HCT116 (cell line): Measurements from ENCODE around the gene KCTD19. TPM values are rescaled to one million over a fixed set of nuclear protein-coding genes. Genes with fewer than 3 reads are reported as not detected.

ENCODE experiments used
- ATAC-seq: fragments of 200-7000 bp; cut with Tn5 transposase; 2 replicates; pipeline ENCODE4 v1.9.1; 2020; ENCODE audit warnings: mild to moderate bottlenecking, moderate library complexity
- BruUV-seq: library from RNA; stranded (reverse); fragments of 400-500 nt; replicated peaks from 2 replicates; lab custom pipeline; 2021; lab: Mats Ljungman, UMichigan
- CTCF ChIA-PET: fragments of 300-600 bp; sonication (Branson Sonifier 250); formaldehyde crosslinking; loops from one replicate; lab custom pipeline; 2021; ENCODE audit warnings: antibody characterized with exemption; lab: Charles Lee
- POLR2A ChIA-PET: fragments of 300-600, 350-600 bp; sonication (Branson Sonifier 250); formaldehyde crosslinking; loops from one replicate; lab custom pipeline; 2021; ENCODE audit warnings: antibody characterized with exemption; lab: Charles Lee
- RAD21 ChIA-PET, 2 experiments: fragments of 300-600 bp; sonication (Branson Sonifier 250); formaldehyde crosslinking; loops; one replicate each; lab custom pipeline; 2023; ENCODE audit warnings: low total read pairs in 2 of 2; ENCODE audit not compliant: uncharacterized antibody in 2 of 2, unreplicated experiment in 2 of 2, low non-redundant PET in 1 of 2; lab: Charles Lee
- DNase-seq: peaks from one replicate; pipeline ENCODE4 v3.0.0-alpha.2; 2010; ENCODE audit warnings: low read depth, low spot score
- H2AFZ ChIP-seq: fragments of 200-600 bp; shearing (Covaris generic), sonication (generic); 2 replicates; pipeline ENCODE4 v1.6.1; 2017; ENCODE audit warnings: low read depth, mixed run types, mixed read lengths, antibody characterized with exemption, low read length; ENCODE audit not compliant: poor library complexity, severe bottlenecking
- H3K27ac ChIP-seq: 2 replicates; pipeline ENCODE4 v1.5.1; 2012; ENCODE audit warnings: low read depth, low read length
- H3K27me3 ChIP-seq: fragments of 200-600 bp; sonication (generic); 2 replicates; pipeline ENCODE4 v1.6.1; 2016; ENCODE audit warnings: mixed run types, low read length, mixed read lengths; ENCODE audit not compliant: insufficient read depth
- H3K36me3 ChIP-seq, 2 experiments: fragments of 200-500 bp in 1 of 2; fragments of 200-600 bp in 1 of 2; sonication (Bioruptor generic) in 1 of 2; sonication (generic) in 1 of 2; 2 replicates each; pipeline versions ENCODE4 v1.5.1 to v1.6.1; 2014 to 2016; ENCODE audit warnings: low read length in 2 of 2, inconsistent platforms in 1 of 2, mixed read lengths in 1 of 2, mixed run types in 1 of 2; ENCODE audit not compliant: insufficient read depth in 2 of 2, control insufficient read depth in 1 of 2
- H3K4me1 ChIP-seq, 2 experiments: fragments of 200-600 bp in 1 of 2; sonication (generic) in 1 of 2; 2 replicates each; pipeline versions ENCODE4 v1.5.1 to v1.6.1; 2012 to 2017; ENCODE audit warnings: low read length in 2 of 2, inconsistent platforms in 1 of 2, mild to moderate bottlenecking in 1 of 2, mixed read lengths in 1 of 2, mixed run types in 1 of 2, moderate library complexity in 1 of 2; ENCODE audit not compliant: insufficient read depth in 2 of 2, control insufficient read depth in 1 of 2
- H3K4me2 ChIP-seq: fragments of 200-600 bp; sonication (generic); 2 replicates; pipeline ENCODE4 v1.6.1; 2017; ENCODE audit warnings: mixed run types, low read length, mixed read lengths
- H3K4me3 ChIP-seq, 2 experiments: fragments of 200-600 bp in 1 of 2; sonication (generic) in 1 of 2; replicated peaks in 1 of 2; 2 replicates each; pipeline ENCODE4 v1.5.1; 2011 to 2016; ENCODE audit warnings: low read length in 2 of 2, control low read depth in 1 of 2, low read depth in 1 of 2, mild to moderate bottlenecking in 1 of 2, mixed read lengths in 1 of 2, mixed run types in 1 of 2
- H3K79me2 ChIP-seq: fragments of 200-600 bp; sonication (generic); 2 replicates; pipeline ENCODE4 v1.6.1; 2017; ENCODE audit warnings: mild to moderate bottlenecking, mixed run types, low read length, moderate library complexity, mixed read lengths; ENCODE audit not compliant: insufficient read depth
- H3K9ac ChIP-seq: fragments of 200-600 bp; sonication (generic); 2 replicates; pipeline ENCODE4 v1.6.1; 2016; ENCODE audit warnings: low read length, mixed read lengths
- H3K9me2 ChIP-seq: fragments of 200-600 bp; sonication (generic), shearing (Covaris generic); 2 replicates; pipeline ENCODE4 v1.6.1; 2017; ENCODE audit warnings: mixed run types, mild to moderate bottlenecking, moderate library complexity; ENCODE audit not compliant: insufficient read depth
- H3K9me3 ChIP-seq, 2 experiments: fragments of 200-500 bp in 1 of 2; fragments of 200-600 bp in 1 of 2; sonication (Bioruptor generic) in 1 of 2; sonication (generic) in 1 of 2; 2 replicates each; pipeline ENCODE4 v1.6.1; 2014 to 2017; ENCODE audit warnings: low read length in 2 of 2, mixed read lengths in 2 of 2, inconsistent platforms in 1 of 2, low read depth in 1 of 2, mild to moderate bottlenecking in 1 of 2, mixed run types in 1 of 2, moderate library complexity in 1 of 2; ENCODE audit not compliant: control insufficient read depth in 1 of 2, insufficient read depth in 1 of 2
- H4K20me1 ChIP-seq: fragments of 200-600 bp; sonication (generic), shearing (Covaris generic); 2 replicates; pipeline ENCODE4 v1.6.1; 2017; ENCODE audit warnings: mixed run types, mild to moderate bottlenecking, moderate library complexity; ENCODE audit not compliant: insufficient read depth
- ATF3 ChIP-seq: IDR thresholded peaks from 2 replicates; pipeline ENCODE4 v1.6.1; 2012
- CBX3 ChIP-seq: IDR thresholded peaks from 2 replicates; pipeline ENCODE4 v1.6.1; 2012; ENCODE audit warnings: low read depth
- CEBPB ChIP-seq: IDR thresholded peaks from 2 replicates; pipeline ENCODE4 v1.6.1; 2012; ENCODE audit warnings: low read depth
- CTCF ChIP-seq, 3 experiments: fragments of 200-600 bp in 1 of 3; sonication (generic) in 1 of 3; IDR thresholded peaks in 2 of 3; conservative IDR thresholded peaks in 1 of 3; 2 replicates each; pipeline ENCODE4 v1.5.1; 2012 to 2017; ENCODE audit warnings: low read depth in 2 of 3, low read length in 2 of 3, antibody characterized with exemption in 1 of 3, borderline replicate concordance in 1 of 3, control low read depth in 1 of 3, mild to moderate bottlenecking in 1 of 3, mixed read lengths in 1 of 3, mixed run types in 1 of 3, moderate library complexity in 1 of 3; ENCODE audit not compliant: insufficient read depth in 1 of 3
- ELF1 ChIP-seq: IDR thresholded peaks from 2 replicates; pipeline ENCODE4 v1.6.1; 2012; ENCODE audit warnings: low read depth, borderline replicate concordance
- EZH2 ChIP-seq: fragments of 200-600 bp; sonication (generic); IDR thresholded peaks from 2 replicates; pipeline ENCODE4 v1.6.1; 2017; ENCODE audit warnings: antibody characterized with exemption, mixed run types
- EZH2phosphoT487 ChIP-seq: fragments of 200-600 bp; IDR thresholded peaks from 2 replicates; pipeline ENCODE4 v1.6.1; 2018; ENCODE audit warnings: antibody characterized with exemption, borderline replicate concordance
- MAX ChIP-seq: IDR thresholded peaks from 2 replicates; pipeline ENCODE4 v1.6.1; 2012
- POLR2A ChIP-seq: IDR thresholded peaks from 2 replicates; pipeline ENCODE4 v1.7.0; 2011; ENCODE audit warnings: borderline replicate concordance; ENCODE audit not compliant: insufficient read depth, insufficient read length; ENCODE audit errors: extremely low read depth
- POLR2AphosphoS5 ChIP-seq: IDR thresholded peaks from 2 replicates; pipeline ENCODE4 v1.6.1; 2011; ENCODE audit warnings: mild to moderate bottlenecking, low read depth, low read length, moderate library complexity
- RAD21 ChIP-seq: IDR thresholded peaks from 2 replicates; pipeline ENCODE4 v1.6.1; 2012; ENCODE audit warnings: low read depth, mild to moderate bottlenecking
- REST ChIP-seq: IDR thresholded peaks from 2 replicates; pipeline ENCODE4 v1.6.1; 2012; ENCODE audit warnings: low read depth
- SIN3A ChIP-seq: IDR thresholded peaks from 2 replicates; pipeline ENCODE4 v1.6.1; 2012; ENCODE audit warnings: low read depth
- SP1 ChIP-seq: IDR thresholded peaks from 2 replicates; pipeline ENCODE4 v1.6.1; 2012; ENCODE audit warnings: low read depth
- SRF ChIP-seq: IDR thresholded peaks from 2 replicates; pipeline ENCODE4 v1.6.1; 2012; ENCODE audit warnings: low read depth
- TCF7L2 ChIP-seq: IDR thresholded peaks from 2 replicates; pipeline ENCODE4 v1.7.0; 2011; ENCODE audit warnings: borderline replicate concordance, inconsistent platforms; ENCODE audit not compliant: insufficient read depth, insufficient read length; ENCODE audit errors: extremely low read depth
- YY1 ChIP-seq: IDR thresholded peaks from 2 replicates; pipeline ENCODE4 v1.6.1; 2011; ENCODE audit warnings: low read length, low read depth, moderate library complexity, mild to moderate bottlenecking; ENCODE audit not compliant: insufficient replicate concordance; ENCODE audit errors: extremely low read depth
- ZBTB33 ChIP-seq: IDR thresholded peaks from 2 replicates; pipeline ENCODE4 v1.6.1; 2011; ENCODE audit warnings: mild to moderate bottlenecking, low read length, moderate library complexity; ENCODE audit not compliant: insufficient replicate concordance; ENCODE audit errors: extremely low read depth
- ZFX ChIP-seq: fragments of 450-650 bp; IDR thresholded peaks from 2 replicates; pipeline ENCODE4 v1.6.1; 2017
- ZNF274 ChIP-seq: fragments of 200-500 bp; sonication (Bioruptor generic); IDR thresholded peaks from 2 replicates; pipeline ENCODE4 v1.6.1; 2014; ENCODE audit warnings: mild to moderate bottlenecking, low read depth, low read length, inconsistent platforms
- intact Hi-C: fragments of 100-400 bp; cut with micrococcal nuclease; formaldehyde crosslinking; loops from 2 replicates; pipeline ENCODE4 v1.10.0; 2022
- total RNA-seq: library from RNA; stranded (reverse); gene quantifications from one replicate; pipeline ENCODE4 v1.2.1, GENCODE V29; 2021; ENCODE audit not compliant: unreplicated experiment

The KCTD19 gene
- total RNA-seq, 1 experiment from 2014 or later: not detected

GRCh38 chr16:67299269-67299668 is 27.3 kb downstream of the KCTD19 start:
- Histone ChIP-seq H3K9me2 (no peaks in the 10 kb centered on the region), H3K79me2 (no peaks in the 10 kb centered on the region), H2AFZ (no peak overlapping the region), H3K9me3 (no peaks in the 10 kb centered on the region), H4K20me1 (no peaks in the 10 kb centered on the region), H3K4me1 (peaks cover 7 to 13% of the 10 kb centered on the region in 2 experiments), H3K36me3 (no peaks in the 10 kb centered on the region), H3K4me2 (no peak overlapping the region), H3K9ac (no peak overlapping the region), H3K27me3 (no peaks in the 10 kb centered on the region), H3K27ac (no peak overlapping the region), H3K4me3 (no peak overlapping the region)
- intact Hi-C loops: no loop called here
- RAD21 ChIA-PET: no interaction called here
- no peak for ATAC-seq
- no TSS peak for BruUV-seq
- CTCF ChIA-PET: no interaction called here
- TF ChIP-seq REST (no peak), CEBPB (no peak), RAD21 (no peak), TCF7L2 (no peak), ATF3 (no peak), ELF1 (no peak), MAX (no peak), YY1 (no peak), CBX3 (no peak), CTCF (IDR thresholded peaks at IDR 0.05 in 2 of 3, conservative IDR thresholded peaks at IDR 0.05 in 1 of 3; ENCODE audit: borderline replicate concordance in 1 of 3, insufficient read depth in 1 of 3, low read depth in 2 of 3, low read length in 2 of 3) (no peak), SP1 (no peak), ZFX (no peak), SRF (no peak), EZH2phosphoT487 (no peak), ZNF274 (no peak), ZBTB33 (no peak), SIN3A (no peak), EZH2 (no peak), POLR2AphosphoS5 (no peak), POLR2A (no peak)
- no peak for DNase-seq
- POLR2A ChIA-PET: no interaction called here
